Activated naive CD4-positive, alpha-beta T cell treated with anti-CD3 and anti-CD28 coated beads for 36 hours (primary cell): ENCODE measurements around the gene CCT8L2. TPM values are rescaled to one million over a fixed set of nuclear protein-coding genes. Genes with fewer than 3 reads are reported as not detected.
"Not testable (repeated sequence)": the region's sequence is repeated elsewhere in the genome, so short reads cannot be mapped to it uniquely, and the experiment has no call there.

Experiments
- CTCF ChIA-PET: fragments of 350-600 bp; sonication (Branson Sonifier 250); formaldehyde crosslinking; loops from one replicate; lab custom pipeline; 2021; ENCODE audit warnings: antibody characterized with exemption; lab: Charles Lee
- DNase-seq: peaks from one replicate; pipeline ENCODE4 v3.0.0-alpha.2; 2020
- H3K27ac Mint-ChIP-seq: one replicate; pipeline ENCODE4 v1.8.0; 2021; ENCODE audit warnings: mild to moderate bottlenecking, mixed read lengths
- H3K27me3 Mint-ChIP-seq: one replicate; pipeline ENCODE4 v1.8.0; 2021; ENCODE audit warnings: low read depth, mixed read lengths
- H3K36me3 Mint-ChIP-seq: one replicate; pipeline ENCODE4 v1.8.0; 2021; ENCODE audit warnings: low read depth, mixed read lengths
- H3K4me1 Mint-ChIP-seq: one replicate; pipeline ENCODE4 v1.8.0; 2021; ENCODE audit warnings: low read depth, mixed read lengths
- H3K4me3 Mint-ChIP-seq: one replicate; pipeline ENCODE4 v1.8.0; 2021; ENCODE audit warnings: mild to moderate bottlenecking, moderate library complexity, mixed read lengths
- H3K9me3 Mint-ChIP-seq: one replicate; pipeline ENCODE4 v1.8.0; 2021; ENCODE audit warnings: mixed read lengths
- intact Hi-C: fragments of 100-400 bp; cut with micrococcal nuclease; formaldehyde crosslinking; loops from one replicate; pipeline ENCODE4 v1.15.1; 2023
- total RNA-seq, 2 experiments: library from RNA; stranded (reverse); gene quantifications; one replicate each; pipeline ENCODE4 v1.2.3, GENCODE V29; 2021

Gene CCT8L2
- total RNA-seq, 2 experiments from 2014 or later = not detected

GRCh38 chr22:16562711-16563554 lies 29.7 kb downstream of the CCT8L2 start:
- Mint-ChIP-seq H3K27ac (no peak overlapping the region), H3K4me3 (no peak overlapping the region), H3K36me3 (no peaks in the 10 kb centered on the region), H3K27me3 (no peaks in the 10 kb centered on the region), H3K9me3 (peaks cover 2% of the 10 kb centered on the region), H3K4me1 (no peaks in the 10 kb centered on the region)
- intact Hi-C loops = no loop called here
- no peak for DNase-seq
- CTCF ChIA-PET = no interaction called here

GRCh38 chr22:16561093-16561658 lies 31.4 kb downstream of the CCT8L2 start:
- H3K4me1 Mint-ChIP-seq, H3K27ac Mint-ChIP-seq, H3K4me3 Mint-ChIP-seq, DNase-seq, H3K36me3 Mint-ChIP-seq, H3K27me3 Mint-ChIP-seq, CTCF ChIA-PET, H3K9me3 Mint-ChIP-seq, intact Hi-C loops: not testable (repeated sequence)

- H3K4me1 Mint-ChIP-seq, H3K4me3 Mint-ChIP-seq, H3K9me3 Mint-ChIP-seq, H3K27ac Mint-ChIP-seq, DNase-seq, intact Hi-C loops, H3K27me3 Mint-ChIP-seq, CTCF ChIA-PET, H3K36me3 Mint-ChIP-seq: not testable (repeated sequence)
Observed at GRCh38 chr22:16560651-16561050, 32.0 kb downstream of the CCT8L2 start.

GRCh38 chr22:16559996-16560395 lies 32.6 kb downstream of the CCT8L2 start:
- CTCF ChIA-PET, H3K9me3 Mint-ChIP-seq, H3K4me3 Mint-ChIP-seq, H3K27ac Mint-ChIP-seq, intact Hi-C loops, H3K36me3 Mint-ChIP-seq, DNase-seq, H3K27me3 Mint-ChIP-seq, H3K4me1 Mint-ChIP-seq: not testable (repeated sequence)

- peaks cover 2% of the 10 kb centered on the region for H3K9me3 Mint-ChIP-seq
- CTCF ChIA-PET = no interaction called here
- H3K4me1 Mint-ChIP-seq = no peaks in the 10 kb centered on the region
- intact Hi-C loops = no loop called here
- H3K36me3 Mint-ChIP-seq = no peaks in the 10 kb centered on the region
- H3K27me3 Mint-ChIP-seq = no peaks in the 10 kb centered on the region
- no peak overlapping the region for H3K4me3 Mint-ChIP-seq
- DNase-seq = no peak
- no peak overlapping the region for H3K27ac Mint-ChIP-seq
Observed at GRCh38 chr22:16559056-16559955, 33.3 kb downstream of the CCT8L2 start.

GRCh38 chr22:16558376-16558945 lies 34.1 kb downstream of the CCT8L2 start:
- CTCF ChIA-PET = interaction anchor here (0.7 kb wide), 1 partner anchor 22 kb away, joined by 4 read pairs; no protein-coding TSS in a partner anchor

GRCh38 chr22:16557511-16557910 lies 35.1 kb downstream of the CCT8L2 start:
- H3K27ac Mint-ChIP-seq, H3K27me3 Mint-ChIP-seq, H3K4me3 Mint-ChIP-seq, DNase-seq, H3K9me3 Mint-ChIP-seq, intact Hi-C loops, H3K4me1 Mint-ChIP-seq, H3K36me3 Mint-ChIP-seq: not testable (repeated sequence)
- CTCF ChIA-PET = interaction anchor here (0.6 kb wide), 1 partner anchor 40 kb away, joined by 3 read pairs; no protein-coding TSS in a partner anchor

More at GRCh38 chr22:16558376-16558945, 34.1 kb downstream of the CCT8L2 start:
- H3K9me3 Mint-ChIP-seq, H3K36me3 Mint-ChIP-seq, intact Hi-C loops, H3K4me1 Mint-ChIP-seq, DNase-seq, H3K4me3 Mint-ChIP-seq, H3K27ac Mint-ChIP-seq, H3K27me3 Mint-ChIP-seq: not testable (repeated sequence)

- H3K4me1 Mint-ChIP-seq, DNase-seq, H3K27ac Mint-ChIP-seq, H3K9me3 Mint-ChIP-seq, H3K36me3 Mint-ChIP-seq, CTCF ChIA-PET, intact Hi-C loops, H3K27me3 Mint-ChIP-seq, H3K4me3 Mint-ChIP-seq: not testable (repeated sequence)
Observed at GRCh38 chr22:16555077-16555994, 37.3 kb downstream of the CCT8L2 start.

GRCh38 chr22:16543310-16543709 lies 49.3 kb downstream of the CCT8L2 start:
- H3K36me3 Mint-ChIP-seq, H3K27me3 Mint-ChIP-seq, H3K27ac Mint-ChIP-seq, DNase-seq, intact Hi-C loops, H3K9me3 Mint-ChIP-seq, H3K4me3 Mint-ChIP-seq, CTCF ChIA-PET, H3K4me1 Mint-ChIP-seq: not testable (repeated sequence)
